ENCODE measurements around the gene GALNT17. TPM values are rescaled to one million over a fixed set of nuclear protein-coding genes. Genes with fewer than 3 reads are reported as not detected.

The GALNT17 gene
- total RNA-seq, 1 donor from 2014 or later, result 6.0 TPM

DNA sequence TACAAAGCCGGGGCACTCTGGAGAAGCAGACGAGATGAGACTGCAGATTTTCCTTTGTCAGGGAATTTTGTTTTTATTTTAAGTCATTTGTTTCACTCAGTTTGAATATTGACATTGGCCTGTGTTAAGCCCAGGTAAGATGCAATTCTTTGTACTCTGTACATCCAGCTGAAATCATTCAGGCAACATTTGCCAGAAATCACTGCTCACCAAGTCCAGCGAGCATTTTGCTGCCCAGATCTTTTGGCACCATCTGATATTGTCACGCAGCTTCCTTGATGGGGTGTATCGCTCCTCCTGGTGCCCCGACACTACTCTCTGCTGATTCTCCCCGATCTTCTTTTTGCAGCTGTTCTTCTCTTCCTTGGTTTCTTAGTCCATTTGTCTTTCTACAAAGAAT lies 261.7 kb downstream of the GALNT17 start:
- DNase-seq (ENCODE audit: low spot score), result no peak

DNA sequence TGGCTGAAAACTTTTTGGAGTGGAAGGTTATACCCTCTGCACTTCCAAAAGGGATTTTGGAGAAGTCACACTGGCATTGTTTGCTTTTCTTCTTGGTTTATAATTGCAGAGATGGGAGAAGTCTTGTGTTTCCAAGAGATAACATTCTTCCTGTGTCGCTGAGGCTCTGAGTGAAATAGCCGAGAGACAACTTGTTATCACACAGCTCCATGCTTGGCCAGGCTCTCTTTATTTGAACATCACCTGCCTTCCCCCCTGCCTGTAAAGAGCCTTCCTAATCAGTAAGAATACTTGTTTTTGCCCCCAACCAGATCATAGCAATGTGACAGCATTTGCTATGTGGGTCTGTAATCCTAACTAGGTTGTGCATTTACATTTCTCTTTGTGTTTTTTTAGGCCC lies 270.7 kb downstream of the GALNT17 start:
- no peak for DNase-seq (ENCODE audit: low spot score)

DNA sequence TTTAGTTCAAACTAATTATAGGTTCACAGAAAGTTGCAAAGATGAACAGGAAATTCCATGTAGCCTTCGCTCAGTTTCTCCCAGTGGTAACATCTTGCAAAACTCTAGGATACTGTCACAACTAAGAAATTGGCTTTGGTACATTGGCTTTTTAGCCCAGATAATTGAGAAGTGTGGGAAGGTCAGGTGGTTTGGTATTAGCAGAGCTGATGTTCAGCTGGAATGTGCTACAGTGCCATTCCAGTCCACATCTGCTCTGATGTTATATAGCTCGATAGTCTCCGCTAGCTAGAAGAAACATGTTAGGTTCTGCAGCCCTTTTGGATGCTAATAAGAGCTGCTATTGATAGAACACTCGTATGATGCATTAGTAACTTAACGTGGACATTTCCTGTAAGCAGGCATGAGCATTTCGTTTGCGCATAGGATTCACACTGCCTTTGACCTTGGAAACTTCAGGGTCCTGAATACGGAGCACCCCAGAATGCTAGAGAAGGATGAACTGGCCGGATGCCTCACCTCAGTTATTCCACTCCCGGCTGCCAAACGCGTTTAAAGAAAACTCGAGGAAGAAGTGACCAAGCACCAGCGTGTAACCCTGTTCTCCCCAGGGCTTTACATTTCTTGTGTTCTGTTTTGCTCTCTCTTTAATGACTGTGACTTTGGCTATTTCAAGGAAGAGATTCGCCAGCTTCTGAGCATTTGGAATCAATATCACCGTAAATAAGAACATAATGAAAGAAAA lies 271.4 kb downstream of the GALNT17 start:
- DNase-seq (ENCODE audit: low spot score), result no peak

DNA sequence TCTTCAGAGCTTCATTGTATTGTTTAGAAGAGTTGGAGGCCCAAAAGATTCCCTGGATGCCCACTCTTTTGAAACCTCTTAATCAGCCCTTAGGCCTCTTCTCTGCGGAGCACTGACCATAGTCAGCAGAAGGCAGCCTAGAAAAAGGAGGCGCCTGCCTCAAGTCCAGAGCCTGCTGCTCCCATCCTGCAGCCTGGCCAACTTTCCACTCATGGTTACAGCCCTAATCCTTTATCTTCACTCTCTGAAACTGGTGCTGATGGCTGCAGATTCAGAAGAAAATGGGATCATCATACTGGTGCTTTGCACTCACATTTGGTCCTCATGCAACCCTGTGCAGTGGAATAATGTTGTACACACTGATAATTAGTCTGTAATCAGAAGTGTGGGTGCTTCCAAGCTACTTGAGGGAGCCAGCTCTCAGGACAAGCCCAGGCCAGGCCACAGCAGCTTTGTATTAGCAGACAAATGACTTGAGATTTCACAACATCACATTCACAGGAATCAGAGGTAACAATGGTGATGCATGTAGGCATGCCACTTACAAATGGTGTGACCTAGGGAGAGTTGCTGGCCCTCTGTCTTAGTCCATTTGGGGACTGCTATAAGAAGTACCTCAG lies 272.9 kb downstream of the GALNT17 start:
- DNase-seq (ENCODE audit: low spot score), result no peak

DNA sequence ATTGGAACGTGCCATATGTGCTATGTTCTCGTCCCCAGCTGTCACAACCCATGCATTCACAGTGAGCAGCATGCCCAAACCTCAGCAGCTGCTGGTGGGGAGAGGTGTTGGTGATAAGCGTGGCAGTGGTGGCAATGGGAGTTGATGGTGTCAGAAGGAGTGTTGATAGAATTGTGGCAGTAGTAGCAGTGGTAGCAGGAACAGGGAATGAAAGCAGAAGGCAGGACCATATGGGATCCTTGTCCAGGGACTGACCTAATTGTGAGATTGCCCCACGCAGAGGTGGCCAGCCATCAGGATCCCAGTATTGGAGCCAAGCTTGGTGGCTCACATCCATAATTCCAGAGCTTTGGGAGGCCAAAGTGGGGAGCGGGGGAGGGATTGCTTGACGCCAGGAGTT lies 276.3 kb downstream of the GALNT17 start:
- no peak for DNase-seq (ENCODE audit: low spot score)

DNA sequence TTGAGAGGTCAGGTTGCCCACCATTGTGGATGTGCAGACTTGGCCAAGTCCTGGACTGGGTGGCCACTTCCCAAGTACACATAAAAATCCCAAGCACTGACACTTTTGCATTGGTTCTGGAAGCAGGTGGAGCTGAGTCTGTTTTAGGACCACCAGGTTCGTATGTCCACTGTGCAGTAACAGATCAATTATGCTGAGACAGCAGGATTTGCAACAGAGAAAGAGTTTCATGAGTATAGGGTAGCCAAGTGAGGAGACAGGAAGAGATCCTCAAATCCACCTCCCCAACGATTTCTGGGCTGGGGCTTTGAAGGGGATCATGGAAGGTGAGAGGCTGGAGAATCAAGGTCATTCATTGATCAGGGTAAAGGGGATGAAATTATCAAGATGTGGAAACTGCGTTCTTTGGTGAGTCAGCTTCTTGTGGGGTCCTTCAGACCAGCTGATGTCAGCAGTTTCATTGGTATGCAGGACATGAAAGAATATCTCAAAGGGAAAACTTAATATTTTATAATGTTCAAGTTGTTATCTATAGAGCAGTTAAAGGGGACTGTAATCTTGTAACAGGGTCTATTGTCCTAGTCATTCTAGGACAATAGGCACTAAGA lies 277.7 kb downstream of the GALNT17 start:
- DNase-seq (ENCODE audit: low spot score), result no peak

DNA sequence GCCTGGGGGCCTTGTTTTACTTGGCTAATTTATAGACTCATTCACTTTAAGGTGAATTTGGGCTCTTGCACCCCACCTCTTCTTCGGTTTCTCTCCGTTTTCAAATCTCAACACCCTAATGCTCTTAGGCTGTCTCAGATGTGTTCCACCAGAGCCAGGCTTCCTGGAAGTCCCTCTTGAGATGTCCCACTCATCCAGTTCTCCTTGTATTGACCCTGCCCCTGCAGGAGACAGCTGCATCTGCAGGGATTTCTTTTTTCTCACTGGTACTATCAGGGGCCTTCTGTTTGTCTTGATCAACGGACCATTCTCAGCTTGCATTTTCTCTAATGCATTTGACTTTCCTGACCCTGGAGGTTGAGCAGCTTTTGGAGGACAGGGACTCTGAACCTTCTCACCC lies 279.5 kb downstream of the GALNT17 start:
- no peak for DNase-seq (ENCODE audit: low spot score)

DNA sequence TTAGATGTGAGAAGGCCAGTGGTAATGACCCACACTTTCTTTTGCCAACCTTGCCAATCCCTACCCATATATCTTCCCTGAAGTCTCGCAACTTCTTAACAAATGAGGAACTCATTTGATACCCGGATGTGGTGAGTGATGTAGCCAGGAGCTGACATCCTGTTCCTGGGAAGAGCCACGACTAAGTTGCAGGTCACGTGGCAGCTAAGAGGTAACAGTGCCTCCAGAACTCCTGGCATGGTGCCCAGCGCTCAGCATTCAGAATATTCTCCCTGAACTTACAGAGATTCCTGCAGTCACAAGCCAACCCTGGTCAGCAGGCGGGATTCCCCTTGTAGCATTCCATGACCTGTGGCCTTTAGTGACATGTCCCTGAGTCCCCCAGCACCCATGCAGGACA lies 282.5 kb downstream of the GALNT17 start:
- no peak for DNase-seq (ENCODE audit: low spot score)

DNA sequence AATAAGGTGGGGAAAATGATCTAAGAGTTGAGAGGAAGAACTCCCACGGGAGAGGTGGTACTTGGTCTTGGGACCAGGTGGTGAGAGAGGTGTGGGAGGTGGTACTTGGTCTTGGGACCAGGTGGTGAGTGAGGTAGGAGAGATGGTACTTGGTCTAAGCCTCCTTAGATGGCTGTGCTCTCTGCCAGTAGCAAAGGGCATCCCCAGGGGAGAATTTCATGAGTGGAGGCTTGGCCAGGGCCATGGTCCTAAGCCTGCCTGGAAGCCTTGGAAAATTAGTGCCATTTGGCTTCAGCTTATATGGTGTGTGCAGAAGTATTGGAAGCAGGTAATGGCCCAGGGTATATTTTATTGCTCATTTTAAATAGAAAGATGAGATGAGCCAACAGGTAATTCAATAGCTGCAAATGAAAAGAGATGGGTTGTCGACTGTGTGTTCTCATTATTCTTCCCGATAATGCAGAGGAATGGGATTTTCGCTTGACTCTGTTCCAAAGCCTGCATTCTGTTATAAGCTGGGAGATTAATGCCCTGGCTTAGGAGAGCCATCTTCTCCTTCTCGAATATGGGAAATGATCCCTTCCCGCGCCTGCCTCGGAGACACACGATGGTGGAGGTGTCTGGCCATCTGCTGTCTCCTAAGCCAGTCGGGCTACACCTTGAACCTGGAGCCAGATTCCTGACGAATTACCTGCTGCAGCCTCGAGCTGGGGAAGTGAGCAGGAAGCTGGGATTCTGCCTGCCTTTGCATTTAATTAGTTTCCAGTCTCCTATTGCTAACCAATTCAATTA lies 287.8 kb downstream of the GALNT17 start:
- no peak for DNase-seq (ENCODE audit: low spot score)

DNA sequence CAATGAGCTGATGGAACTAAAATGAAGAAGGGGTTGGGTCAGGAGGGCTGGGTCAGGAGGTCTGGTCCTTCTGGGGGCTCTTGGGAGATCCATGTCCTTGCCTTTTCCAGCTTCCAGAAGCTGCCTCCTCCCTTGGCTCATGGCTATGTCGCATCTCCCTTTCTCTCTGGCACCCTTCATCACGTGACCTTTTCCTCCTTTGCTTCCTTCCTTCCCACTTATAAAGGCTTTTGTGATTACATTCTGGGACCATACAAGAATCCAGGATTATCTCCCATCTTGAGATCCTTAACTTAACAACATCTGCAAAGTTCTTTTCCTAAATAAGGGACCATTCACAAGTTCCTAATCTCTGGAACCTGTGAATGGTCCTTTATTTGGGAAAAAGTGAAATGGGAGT lies 290.2 kb downstream of the GALNT17 start:
- DNase-seq (ENCODE audit: low spot score), result no peak

DNA sequence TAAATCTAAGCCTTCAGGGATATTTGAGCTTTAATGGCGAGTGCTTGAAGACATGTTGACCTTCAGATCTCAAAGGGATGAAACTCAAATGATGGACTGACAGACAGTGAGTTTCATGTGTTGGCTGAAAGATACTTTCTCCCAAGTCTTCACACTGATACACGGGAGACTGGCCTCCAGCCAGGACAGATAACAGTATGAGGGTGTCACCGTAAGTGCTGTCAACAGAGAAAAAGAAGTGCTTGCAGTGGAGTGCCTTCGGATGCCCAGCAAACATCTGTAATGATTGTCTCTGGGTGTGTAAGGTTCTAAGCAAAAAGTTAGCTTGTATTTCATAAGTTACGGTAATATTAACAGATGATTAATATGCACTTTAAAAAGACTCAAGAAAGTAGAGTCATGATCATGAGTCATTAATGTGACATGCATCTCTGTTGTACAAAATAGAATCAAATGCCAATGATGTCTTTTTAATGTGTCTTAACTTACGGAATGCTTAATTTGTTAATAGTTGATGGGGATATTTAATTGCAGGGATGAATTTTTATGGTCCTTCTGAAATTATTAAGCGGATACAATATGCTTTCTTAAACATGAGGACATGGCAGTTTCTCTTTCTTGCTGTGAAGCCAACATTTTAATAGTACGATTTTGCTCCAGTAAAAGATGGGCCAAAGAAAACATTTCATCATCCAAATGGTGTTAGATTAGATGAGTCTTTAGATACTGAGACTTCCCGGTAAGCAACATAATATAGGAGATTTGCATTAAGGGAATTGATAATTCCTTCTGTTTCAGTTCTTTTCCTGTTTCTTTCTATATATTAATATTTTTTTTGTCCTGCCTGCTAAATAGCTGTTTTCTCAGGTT lies 292.5 kb downstream of the GALNT17 start:
- no peak for DNase-seq (ENCODE audit: low spot score)

DNA sequence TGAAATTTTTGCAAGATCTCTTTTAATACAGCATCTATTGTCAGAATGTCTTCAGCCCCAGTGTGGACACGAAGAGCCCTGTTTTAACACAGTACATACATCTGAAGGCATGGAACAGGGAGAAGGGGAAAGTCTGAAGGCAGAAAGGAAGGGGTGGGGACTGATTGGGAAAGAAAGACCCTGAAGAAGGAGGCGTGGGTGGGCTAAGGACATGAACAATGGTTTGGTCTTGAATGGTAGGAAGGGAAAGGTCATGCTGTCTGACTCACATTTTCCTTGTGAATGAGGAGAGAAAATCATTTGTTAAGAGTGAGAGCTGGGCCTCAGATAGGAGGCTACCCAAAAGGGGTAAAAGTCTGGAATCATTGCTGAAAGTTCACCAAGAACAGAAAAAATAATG lies 297.1 kb downstream of the GALNT17 start:
- no peak for DNase-seq (ENCODE audit: low spot score)

DNA sequence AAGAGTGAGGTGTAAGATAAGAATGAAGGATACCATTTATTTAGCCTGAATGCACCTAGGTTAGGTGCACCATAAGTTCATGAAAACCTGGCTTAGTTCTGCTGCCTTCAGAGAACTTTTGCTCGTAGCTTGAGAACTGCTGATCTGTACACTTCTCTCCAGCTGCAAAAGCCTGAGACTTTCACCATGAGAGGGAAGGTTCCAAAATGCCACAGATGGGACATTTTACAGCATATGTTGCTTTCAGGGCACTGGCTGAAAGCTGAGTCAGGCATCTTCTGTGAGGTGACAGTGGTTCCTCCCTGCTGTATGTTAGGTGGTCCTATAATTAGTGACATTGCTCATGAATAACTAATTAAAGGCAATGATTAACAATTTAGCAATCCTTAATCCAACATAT lies 298.3 kb downstream of the GALNT17 start:
- no peak for DNase-seq (ENCODE audit: low spot score)

DNA sequence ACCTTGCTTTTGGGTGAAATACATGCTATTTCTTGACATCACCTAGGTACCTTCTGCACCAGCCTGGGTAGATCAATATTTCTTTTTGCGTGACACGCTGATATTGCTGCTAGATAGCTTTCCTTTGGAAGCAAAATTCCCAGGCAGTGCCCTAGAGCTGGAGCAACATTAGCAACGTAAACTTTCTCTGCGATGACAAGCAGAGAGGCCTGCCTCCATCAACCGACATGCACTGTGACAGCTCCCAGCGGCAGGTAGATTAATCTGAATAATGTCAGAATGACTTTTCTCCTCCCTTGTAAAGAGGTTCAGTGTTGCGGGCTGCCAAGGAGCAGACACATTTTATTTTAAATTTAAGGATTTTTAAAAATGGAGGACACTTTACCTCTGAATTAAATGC lies 307.4 kb downstream of the GALNT17 start:
- no peak for DNase-seq (ENCODE audit: low spot score)

DNA sequence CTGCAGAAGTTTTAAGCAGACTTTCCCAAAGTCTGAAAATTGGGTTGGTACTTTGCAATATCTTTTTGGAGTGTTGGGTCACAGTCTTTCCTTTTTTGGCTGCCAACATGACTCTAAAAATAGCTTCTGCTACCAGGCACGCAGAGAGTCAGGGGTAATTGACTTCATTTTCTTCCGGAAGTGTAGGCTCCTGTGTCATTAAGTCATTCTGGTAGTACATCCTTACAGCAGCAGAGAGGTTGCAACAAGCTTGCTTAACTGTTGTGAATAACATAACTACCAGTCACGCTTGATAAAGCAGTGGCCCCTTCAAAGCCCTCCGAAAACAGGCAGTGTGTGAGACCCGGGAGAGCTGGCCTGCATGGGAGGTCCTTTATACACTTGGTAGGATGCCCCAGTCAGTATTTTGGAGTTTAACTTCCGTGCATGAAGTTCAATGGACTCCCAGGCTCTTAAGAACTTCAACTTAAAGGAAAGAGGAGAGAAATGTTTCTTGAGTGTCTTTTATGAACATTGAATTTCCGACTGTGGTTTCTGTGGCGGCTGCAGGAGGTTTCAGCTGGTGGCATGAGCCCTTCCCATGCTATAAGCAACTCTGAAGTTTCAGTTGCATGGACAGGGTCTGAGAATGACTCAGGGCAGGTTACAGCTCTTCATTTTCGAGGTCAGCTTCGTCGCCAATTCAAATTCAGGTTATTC lies 310.7 kb downstream of the GALNT17 start:
- DNase-seq (ENCODE audit: low spot score), result no peak

DNA sequence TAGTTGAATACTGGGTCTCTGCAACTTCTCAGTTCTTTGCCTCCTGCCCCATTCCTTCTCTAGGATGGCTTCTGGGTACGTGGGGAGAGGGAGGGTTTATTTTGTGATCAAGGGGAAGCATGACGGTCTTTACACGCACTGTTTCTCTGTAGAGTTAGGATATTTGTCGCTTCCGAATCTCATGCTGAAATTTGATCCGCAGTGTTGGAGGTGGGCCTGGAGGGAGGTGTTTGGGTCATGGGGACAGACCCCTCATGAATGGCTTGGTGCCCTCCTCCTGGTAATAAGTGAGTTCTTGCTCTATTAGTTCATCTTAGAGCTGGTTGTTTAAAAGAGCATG lies 311.2 kb downstream of the GALNT17 start:
- DNase-seq (ENCODE audit: low spot score), result no peak

DNA sequence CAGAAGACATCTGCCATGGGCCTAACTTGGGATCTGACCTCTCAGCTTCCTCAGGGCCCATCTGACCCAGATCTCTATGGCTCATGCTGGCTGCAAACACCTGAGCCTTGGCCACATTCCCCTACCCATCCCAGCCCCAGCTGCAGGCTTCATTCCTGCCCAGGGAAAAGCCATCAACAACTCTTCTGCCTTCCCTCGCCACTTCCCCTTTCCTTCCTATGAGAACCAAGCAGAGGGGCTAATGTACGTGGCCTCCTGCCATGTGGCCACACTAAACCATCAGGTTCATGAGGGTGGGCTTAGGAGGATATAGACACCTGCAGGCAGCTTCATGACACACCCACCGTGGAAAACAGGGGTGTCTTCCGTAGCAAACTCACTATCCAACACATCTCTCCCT lies 312.2 kb downstream of the GALNT17 start:
- no peak for DNase-seq (ENCODE audit: low spot score)

DNA sequence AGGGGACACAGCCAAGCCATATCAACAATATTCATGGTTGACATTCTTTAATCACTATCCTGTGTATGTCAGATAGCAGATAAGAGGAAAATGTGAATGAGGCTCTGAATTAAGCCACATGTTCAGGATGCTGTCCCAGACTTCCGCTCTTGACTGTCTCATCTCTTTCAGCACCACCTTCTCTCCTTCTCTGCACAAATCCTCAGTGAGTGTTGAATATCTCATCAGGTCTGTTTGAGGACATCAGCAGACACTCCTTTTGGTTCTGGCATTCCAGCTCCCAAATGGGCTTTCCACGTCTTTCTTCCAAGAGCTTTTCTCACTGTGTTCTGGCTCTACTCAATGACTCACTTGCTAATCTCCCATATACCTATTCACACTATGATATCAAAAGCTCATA lies 321.7 kb downstream of the GALNT17 start:
- no peak for DNase-seq (ENCODE audit: low spot score)

DNA sequence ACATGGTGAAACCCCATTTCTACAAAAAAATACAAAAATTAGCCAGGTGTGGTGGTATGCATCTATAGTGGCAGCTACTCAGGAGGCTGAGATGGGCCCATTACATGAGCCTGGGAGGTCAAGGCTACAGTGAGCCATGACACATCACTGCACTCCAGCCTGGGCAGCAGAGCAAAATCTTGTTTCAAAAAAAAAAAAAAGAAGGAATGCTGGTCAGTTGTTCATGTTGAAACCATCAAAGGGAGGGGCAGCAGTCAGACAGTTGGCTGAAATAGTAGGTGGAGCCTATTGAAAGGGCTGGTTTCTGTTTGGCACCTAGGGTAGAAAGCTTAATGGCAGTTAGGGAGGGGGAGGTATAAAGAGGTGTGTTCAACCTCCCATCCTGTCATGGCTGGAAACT lies 323.0 kb downstream of the GALNT17 start:
- DNase-seq (ENCODE audit: low spot score), result no peak

DNA sequence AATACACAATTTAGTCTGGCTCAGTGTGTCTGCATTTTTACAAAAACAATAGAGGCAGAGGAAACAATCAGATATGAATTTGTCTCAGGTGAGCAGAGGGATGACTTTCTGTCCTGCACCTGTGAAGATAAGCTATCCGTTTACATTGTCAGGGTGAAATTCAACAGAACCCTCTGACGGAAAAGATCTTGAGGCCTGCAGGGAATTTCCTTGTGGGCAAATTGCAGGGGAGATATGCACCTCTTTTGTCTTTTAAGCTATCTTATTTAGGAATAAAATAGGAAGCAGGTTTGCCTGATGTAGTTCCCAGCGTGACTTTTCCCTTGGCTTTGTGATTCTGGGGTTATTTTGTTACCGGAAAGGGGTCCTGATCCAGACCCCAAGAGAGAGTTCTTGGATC lies 325.1 kb downstream of the GALNT17 start:
- no peak for DNase-seq (ENCODE audit: low spot score)
